Skeletal muscle cell (primary cell): ENCODE results near the gene WSCD1.
A peak's percentile ranks its signal among the peaks of the same experiment; 100 is the strongest.

Experiments used
- DNase-seq: peaks from one replicate; pipeline ENCODE4 v3.0.0-alpha.2; 2010; ENCODE audit warnings: low read depth
- H3K4me3 ChIP-seq: 2 replicates; pipeline ENCODE4 v1.5.1; 2011; ENCODE audit warnings: low read depth, mild to moderate bottlenecking, control low read depth, low read length, moderate library complexity

WSCD1 gene

DNA sequence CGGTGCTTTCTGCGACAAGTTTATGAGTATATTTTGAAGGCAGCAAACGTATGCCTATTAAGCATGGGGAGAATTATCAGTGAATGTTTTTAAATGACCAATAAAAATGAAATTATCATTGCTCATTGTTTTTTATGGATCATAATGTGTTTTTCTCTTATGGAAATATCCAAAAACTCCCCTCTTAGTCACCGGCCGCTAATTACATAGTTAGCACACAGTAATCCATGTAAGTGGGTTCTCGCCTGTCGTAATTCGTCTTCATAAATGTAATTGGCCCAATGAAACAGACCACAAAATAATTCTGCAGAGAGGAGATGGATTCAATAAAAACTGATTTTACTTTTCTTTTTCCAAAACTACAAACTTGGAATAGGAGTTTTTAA is 69.3 kb downstream of the WSCD1 start:
- no peak overlapping the region for H3K4me3 ChIP-seq
- no peak for DNase-seq

DNA sequence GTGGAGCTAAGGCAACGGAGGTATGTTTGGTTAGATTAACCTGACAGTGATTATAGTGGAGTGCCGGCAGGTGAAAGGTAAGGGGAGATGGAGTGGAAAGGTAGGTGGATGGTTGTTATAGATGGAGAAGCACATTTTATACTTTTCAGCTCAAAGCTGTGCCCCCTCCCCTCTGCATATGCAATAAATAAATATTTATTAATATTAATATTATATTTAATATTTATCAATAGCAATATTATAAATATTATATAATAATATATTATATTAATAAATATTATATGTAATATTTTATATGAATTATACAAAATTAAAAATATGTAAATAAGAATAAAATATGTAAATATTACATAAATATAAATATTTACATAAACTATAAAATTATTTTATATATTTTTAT is 70.0 kb downstream of the WSCD1 start:
- no peak for DNase-seq
- H3K4me3 ChIP-seq: no peak overlapping the region

DNA sequence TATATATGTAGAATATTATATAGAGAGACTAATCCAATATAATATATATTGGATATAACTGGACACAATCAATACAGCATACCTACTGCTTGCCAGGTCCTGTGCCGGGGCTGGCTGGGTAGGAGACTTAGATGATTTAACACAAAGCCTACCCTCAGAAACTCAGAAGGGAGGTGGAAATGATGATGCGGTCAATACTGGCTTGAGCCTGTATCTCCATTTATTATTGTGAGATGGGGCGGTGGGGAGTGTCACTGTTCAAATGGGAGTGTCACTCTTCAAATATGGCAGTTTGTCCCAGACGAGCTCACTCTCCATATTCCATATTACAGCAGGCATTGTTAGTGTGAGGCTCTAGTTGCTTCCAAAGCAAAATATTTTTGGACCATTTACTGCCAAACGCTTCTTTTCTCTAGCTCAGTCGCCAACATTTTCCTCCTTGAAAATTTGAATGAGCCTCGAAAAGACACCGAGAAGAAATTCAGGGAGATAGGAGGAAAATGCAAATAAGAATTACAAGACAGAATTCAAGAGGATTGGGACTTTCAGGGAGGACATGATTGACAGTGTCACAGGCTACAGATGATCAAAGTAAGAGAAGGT is 70.7 kb downstream of the WSCD1 start:
- no peak for DNase-seq
- no peak overlapping the region for H3K4me3 ChIP-seq

DNA sequence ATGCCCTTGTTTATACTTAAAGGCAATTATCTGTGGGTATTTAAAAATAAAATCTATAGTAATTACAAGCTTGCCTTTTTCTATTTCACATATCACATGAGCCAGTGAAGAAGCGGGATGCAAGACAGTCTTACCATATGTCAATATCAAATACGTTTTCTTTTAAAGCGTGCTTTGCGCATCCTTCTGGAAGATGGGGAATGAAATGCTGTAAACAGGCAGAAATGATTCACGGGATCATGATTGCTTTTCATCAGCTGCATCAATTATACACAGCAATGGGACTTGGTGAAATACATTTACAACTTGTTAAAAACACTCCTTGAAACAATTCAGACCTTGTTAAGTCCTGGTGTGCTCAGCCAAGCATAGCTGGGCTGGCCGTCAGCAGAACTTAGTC is 72.5 kb downstream of the WSCD1 start:
- DNase-seq: no peak

DNA sequence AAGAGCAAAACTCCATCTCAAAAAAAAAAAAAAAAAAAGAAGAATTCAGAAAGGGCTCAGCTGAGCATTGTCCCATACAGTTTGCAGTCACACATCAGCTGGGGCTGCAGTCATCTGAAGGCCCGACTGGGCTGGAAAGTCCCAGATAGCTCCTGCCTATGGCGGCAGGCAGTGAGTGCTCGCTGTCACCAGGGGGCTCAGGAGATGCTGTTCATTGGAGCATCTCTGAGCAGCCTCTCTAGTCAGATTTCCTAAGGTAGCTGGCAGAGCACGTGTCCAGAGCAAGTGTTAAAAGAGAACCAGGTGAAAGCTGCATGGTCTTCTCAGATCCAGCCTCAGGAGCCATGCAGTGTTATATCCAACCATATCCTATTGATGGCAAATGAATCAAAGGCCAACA is 75.8 kb downstream of the WSCD1 start:
- DNase-seq: no peak
- no peak overlapping the region for H3K4me3 ChIP-seq

More for the DNA sequence above, 72.5 kb downstream of the WSCD1 start:
- H3K4me3 ChIP-seq: no peak overlapping the region

DNA sequence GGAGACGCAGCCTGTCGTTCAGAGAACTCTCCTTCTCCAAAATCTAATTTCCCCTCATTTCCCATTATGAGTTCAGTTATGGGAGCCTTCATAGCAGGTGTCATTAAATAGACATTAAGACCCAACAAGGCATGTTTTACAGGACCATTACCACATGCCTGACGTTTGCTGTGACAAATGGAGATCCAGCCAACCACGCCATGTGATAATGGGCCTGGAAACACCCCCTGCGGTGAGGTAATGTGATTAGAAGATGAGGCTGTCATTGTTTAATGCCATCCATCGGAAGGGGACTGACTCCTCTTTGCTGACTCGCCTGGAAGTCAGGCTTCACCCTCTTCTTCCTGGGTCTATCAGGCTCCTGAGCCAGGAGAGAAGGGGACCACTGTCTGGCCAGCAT is 76.9 kb downstream of the WSCD1 start:
- no peak overlapping the region for H3K4me3 ChIP-seq
- DNase-seq: no peak

DNA sequence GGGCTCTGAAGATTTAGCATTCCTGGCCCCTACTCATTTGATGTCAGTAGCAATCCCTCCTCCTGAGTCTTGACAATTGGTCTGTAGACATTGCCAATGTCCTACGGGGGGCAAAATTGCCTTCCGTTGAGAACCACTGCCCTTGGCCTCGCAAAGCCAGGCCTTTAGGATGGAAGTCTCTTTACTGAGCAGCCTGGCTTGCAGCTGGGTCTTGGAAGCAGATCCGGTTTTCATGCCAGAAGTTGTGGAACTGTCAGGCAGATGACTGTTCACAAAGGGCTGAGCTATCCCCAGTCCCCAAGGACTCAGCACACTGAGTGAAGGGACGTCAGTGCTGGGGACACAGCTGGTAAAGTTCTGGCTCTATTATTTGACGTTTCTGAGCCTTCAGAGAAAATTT is 83.2 kb downstream of the WSCD1 start:
- DNase-seq: no peak
- H3K4me3 ChIP-seq: no peak overlapping the region

DNA sequence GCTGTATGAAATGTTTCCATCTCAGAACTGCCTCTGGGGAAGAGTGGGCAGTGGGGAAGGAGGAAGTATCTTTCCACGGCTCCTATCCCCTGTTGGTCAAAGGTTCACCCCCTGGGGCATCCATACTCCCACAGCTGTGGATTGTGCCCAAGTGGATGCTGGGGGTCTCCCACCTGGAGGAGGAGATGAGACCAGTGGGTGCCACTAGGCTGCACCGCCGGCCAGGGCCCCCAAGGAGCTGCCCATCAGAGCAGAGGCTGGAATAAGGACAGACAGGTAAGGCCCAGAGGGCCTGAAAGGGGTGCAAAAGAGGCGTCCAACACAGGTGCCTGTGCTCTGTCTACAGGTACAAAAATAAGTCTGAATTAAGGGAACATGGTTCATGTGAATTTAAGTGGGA is 87.5 kb downstream of the WSCD1 start:
- no peak overlapping the region for H3K4me3 ChIP-seq

DNA sequence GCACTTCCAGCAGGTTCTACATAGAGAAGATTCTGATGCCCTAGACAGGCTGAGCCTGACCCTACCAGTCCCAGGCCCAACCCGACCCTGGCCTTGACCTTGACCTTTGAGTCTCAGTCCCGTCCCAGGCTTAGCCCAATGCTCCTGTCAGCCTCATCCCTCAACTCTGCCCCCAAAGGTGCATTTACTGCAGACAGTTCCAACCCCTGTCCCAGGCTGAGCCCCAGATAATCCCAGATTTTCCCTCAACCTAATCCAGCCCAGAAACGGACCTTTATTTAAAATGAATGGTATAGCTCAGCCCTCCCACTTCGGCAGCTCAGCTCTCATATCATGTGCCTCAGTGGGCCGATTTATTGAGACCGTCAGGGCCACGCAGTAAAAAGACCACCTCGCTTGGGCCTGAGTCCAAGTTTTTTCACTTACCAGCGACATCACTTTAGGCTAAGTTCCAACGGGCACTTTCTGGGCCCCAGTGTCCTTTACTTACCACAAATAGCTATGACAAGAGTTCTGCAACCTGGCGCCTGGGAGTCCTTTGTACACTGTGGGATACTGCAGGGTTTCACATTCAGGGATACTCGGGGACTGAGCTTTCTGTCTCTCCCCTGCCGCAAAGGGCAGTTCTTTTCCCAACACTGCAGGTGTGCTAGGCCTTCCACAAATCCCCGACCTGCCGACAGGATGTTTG is 89.5 kb downstream of the WSCD1 start:
- DNase-seq: no peak
- no peak overlapping the region for H3K4me3 ChIP-seq

More for the DNA sequence above, 87.5 kb downstream of the WSCD1 start:
- no peak for DNase-seq

DNA sequence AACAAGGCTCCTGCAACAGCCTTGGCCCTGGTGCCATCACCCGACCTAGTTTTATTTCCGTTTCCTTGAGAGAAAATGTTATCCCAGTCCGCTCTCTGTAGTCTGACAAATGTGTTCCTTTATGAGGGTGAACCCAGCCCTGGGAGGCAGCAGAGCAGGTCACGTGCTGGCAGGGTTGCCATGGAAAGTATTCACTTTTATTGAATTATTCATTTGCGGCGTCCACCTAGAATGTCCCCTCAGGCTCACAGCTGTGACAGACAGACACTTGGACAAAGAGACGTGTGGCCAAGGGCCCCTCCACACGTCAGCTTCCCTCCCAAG is 90.0 kb downstream of the WSCD1 start:
- H3K4me3 ChIP-seq: no peak overlapping the region
- no peak for DNase-seq

DNA sequence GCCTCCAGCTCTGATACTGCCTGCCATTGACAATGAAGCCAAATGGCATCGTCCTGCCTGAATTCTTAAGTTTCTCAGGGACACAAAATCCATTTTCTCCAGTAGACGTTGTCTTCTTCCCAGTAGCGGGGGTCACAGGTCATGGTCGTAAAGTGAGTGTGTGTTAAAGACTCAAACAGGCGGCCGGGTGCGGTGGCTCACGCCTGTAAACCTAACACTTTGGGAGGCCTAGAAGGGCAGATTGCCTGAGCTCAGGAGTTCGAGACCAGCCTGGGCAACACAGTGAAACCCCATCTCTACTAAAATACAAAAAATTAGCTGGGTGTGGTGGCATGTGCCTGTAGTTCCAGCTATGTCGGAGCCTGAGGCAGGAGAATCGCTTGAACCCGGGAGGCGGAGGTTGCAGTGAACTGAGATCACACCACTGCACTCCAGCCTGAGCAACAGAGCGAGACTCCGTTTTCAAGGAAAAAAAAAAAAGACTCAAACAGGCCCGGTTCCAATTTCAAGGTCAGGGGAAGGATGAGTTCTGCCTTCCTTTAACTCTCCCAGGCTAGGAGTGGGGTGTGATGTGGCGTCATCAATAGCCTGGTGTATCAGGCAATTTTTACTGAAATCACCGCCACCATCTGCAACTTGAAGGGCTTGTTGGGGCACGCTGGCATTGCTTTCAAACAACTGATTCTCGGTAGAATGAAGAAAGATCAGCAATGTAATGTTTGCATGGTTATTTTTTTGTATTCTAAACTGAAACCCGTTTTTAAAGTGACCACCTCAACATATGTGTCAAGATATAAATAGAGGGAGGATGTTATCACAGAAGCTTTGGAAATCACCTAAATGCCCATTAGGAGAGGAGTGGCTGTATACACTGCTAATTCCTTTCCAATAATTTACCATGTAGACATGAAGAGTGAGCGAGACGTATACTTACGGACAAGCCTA is 91.0 kb downstream of the WSCD1 start:
- no peak overlapping the region for H3K4me3 ChIP-seq
- no peak for DNase-seq

DNA sequence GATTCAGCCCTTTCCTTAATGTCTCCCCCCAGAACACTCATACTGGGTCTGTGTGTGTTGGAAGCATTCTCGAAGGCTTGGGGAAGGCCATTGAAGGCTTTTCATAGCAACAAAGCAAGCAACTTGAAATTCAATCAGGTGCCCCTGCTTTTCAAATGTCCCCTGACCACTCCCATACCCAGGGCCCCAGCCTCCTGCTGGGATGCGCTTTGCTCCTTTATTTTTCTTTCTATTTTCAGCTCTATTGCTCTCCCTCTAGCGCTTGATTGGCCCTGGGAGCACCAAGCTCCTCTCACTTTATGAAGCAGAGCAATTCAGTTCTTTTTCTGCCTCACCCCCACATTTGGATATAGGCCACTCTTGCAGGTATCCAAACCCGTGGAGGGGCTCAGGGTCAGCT is 92.0 kb downstream of the WSCD1 start:
- DNase-seq: no peak
- H3K4me3 ChIP-seq: no peak overlapping the region

DNA sequence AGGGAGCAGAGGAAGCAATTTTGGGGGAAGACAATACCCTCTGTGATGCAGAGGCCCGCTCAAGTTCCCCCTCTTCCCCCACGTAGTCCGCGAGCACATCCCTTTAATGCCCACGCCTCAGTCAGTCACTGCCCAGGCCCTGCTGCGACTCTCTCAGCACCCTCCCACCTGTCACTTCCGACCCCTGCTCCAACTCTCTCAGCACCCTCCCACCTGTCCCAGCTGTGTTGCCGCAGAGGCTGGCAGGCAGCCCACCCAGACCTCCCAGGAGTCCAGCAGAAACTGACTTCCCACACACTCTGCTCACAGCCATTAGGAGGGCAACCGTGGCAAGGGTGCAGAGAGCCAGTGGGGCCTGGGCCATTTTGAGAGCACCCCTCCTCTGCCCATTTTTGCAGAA is 92.7 kb downstream of the WSCD1 start:
- DNase-seq: no peak
- H3K4me3 ChIP-seq: no peak overlapping the region

DNA sequence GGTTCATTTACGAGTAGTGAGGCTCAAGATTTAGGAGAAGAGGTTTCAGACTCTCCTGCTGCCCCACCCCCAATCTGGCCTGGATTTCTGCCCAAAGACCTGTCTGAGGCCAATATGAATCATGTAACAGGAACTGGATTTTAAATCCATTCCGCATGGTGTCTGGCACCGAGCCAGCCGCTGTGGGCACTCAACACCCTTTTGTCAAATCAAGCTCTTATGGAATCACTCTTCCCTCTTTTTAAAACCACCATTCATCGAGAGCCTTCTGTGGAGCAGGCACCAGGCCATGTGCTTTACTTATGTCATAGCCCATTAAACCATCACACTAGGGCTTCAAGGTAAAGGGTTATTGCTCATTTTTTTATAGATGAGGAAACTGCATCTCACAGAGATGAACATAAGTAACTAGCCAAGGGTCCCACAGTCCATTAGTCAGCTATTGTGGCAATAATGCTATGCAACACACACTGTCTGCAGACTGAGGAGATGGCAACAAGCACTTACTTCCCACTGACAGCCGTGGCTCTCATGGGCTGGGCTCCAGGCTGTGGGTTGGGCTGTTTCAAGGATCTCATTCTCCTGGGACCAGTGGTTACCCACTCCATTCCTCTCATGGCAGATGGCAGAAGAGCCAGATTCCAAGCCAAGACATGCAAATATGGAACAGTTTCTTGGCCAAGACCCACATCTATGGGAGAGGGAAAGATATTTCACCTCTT is 93.6 kb downstream of the WSCD1 start:
- H3K4me3 ChIP-seq: no peak overlapping the region
- DNase-seq: peak; percentile 28

DNA sequence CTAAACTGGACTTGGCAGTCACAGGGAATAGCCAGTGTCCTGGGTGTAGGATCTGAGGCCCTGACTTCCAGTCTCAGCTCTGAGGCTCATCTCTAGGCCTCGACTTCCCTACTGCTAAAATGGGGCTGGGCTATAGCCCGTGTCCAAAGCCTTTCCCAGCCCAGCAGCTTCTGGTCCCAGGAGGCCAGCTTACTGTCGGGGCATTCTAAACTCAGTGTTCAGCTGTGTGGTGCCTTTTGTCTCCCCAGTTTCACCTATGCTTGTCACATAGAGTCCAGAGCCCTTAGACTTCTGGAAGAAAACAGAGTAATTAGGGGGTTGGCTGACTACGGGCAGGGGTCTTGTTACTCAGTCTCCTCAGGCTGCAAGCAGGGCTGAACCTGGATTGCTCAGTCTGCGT is 94.8 kb downstream of the WSCD1 start:
- no peak overlapping the region for H3K4me3 ChIP-seq
- no peak for DNase-seq

DNA sequence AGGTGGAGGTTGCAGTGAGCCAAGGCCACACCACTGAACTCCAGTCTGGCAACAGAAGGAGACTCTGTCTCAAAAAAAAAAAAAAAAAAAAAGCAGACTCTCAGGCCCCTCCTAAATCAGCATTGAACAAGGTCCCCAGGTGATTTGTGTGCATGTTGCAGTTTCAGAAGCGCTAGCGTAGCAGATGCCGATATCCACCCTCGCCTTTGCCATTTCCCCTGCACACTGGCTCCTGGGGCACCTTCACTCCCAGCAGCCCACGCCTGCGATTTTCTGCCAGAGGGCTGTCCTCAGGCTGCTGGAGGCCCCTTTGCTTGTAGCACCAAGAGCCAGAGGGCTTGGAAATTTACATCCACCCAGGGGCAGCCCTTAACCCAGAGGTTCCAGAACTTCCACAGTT is 95.6 kb downstream of the WSCD1 start:
- no peak for DNase-seq
- no peak overlapping the region for H3K4me3 ChIP-seq

DNA sequence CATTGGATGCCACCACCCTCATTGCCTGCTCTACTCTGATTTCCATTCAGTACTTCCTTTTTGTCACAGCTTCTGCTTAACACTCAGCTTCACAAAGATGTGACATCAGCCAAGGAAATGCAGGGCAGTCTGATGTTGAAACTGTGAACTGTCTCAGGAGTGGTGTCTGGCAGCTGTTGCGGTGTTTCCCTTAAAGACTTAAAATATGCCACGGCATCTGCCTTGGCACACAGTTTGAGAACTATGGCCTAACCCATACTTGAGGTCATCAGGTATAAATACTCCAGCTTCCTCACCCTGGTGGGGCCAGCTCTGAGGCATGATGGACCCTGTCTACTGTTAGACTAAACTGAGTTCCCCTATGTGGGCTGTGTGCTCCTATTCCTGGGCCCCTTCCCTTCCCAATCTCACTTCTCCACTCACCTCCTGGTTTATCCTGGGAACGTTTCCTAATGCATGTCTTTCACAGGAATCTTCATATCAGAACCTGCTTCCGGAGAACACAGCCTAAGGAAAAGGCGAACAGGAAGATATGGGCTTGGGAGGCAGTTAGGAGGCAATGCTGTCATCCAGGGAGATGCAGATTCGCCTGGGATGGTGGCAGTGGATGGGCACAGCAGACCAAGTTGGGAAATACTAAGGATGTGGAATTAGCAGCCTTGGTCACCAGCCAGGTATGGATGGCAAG is 96.5 kb downstream of the WSCD1 start:
- DNase-seq: no peak
- H3K4me3 ChIP-seq: no peak overlapping the region

DNA sequence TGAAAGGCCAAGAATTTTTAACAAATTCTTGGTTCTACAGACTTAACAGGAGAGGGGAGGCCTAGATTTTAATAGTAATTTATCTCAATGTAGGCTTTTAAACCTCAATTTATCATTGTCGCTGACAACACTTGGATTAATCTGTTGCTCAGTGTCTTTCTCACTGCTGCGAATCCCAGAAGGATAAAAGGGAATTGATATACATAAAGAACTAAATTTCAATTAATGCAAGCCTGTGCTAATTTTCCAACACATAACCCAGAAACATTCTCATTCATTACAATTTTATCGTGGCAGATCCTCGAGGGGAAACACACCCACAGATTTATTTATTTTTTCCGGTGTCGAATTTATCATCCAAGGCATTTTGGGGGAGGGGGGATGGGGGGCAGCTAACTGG is 98.1 kb downstream of the WSCD1 start:
- no peak for DNase-seq
- no peak overlapping the region for H3K4me3 ChIP-seq

DNA sequence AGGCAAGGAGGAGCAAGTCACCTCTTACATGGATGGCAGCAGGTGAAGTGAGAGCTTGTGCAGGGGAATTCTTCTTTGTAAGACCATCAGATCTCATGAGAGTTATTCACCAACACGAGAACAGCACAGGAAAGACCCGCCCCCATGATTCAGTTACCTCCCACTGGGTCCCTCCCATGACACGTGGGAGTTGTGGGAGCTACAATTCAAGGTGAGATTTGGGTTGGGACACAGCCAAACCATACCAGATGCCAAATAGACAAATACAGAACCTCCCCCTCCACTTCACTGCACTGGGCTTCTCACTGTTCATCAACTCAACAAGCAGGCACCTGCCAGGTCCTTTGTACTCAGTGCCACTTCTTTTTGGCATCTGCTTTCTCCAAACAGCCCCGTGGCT is 100.2 kb downstream of the WSCD1 start:
- H3K4me3 ChIP-seq: no peak overlapping the region
- no peak for DNase-seq
